B cell (primary cell): ENCODE results near the gene SP140. TPM values are rescaled to one million over a fixed set of nuclear protein-coding genes. Genes with fewer than 3 reads are reported as not detected.

Source experiments
- ATAC-seq: fragments of 200-7000 bp; cut with Tn5 transposase; one replicate; pipeline ENCODE4 v1.10.0; 2021; ENCODE audit warnings: low read depth, mild to moderate bottlenecking, moderate number of reproducible peaks, moderate library complexity
- CTCF ChIA-PET: fragments of 350-600 bp; sonication (Branson Sonifier 250); formaldehyde crosslinking; loops from one replicate; lab custom pipeline; 2021; ENCODE audit warnings: antibody characterized with exemption, inconsistent platforms; lab: Charles Lee
- POLR2A ChIA-PET: fragments of 350-600 bp; sonication (Branson Sonifier 250); formaldehyde crosslinking; loops from one replicate; lab custom pipeline; 2021; ENCODE audit warnings: antibody characterized with exemption; lab: Charles Lee
- DNase-seq: peaks from one replicate; pipeline ENCODE4 v3.0.0; 2013
- H2AFZ ChIP-seq: 2 replicates; pipeline ENCODE4 v1.6.1; 2012; ENCODE audit warnings: mild to moderate bottlenecking, low read depth, low read length; ENCODE audit not compliant: insufficient read depth, poor library complexity, severe bottlenecking
- H3K27ac ChIP-seq, 2 donors: 1 replicate in 1 of 2; 2 replicates in 1 of 2; pipeline ENCODE4 v1.5.1; 2012 to 2013; ENCODE audit warnings: low read length in 2 of 2, mild to moderate bottlenecking in 2 of 2, moderate library complexity in 1 of 2
- H3K27me3 ChIP-seq, 4 experiments: fragments of 200-600 bp in 1 of 4; sonication (generic) in 1 of 4; replicated peaks in 1 of 4; 1 replicate in 2 of 4; 2 replicates in 2 of 4; pipeline versions ENCODE4 v1.6.1 to v1.7.0; 2013 to 2016; ENCODE audit warnings: low read length in 3 of 4, mild to moderate bottlenecking in 2 of 4, mixed read lengths in 1 of 4, moderate library complexity in 1 of 4; ENCODE audit not compliant: insufficient read depth in 4 of 4, control insufficient read depth in 3 of 4; ENCODE audit errors: control extremely low read depth in 1 of 4
- H3K36me3 ChIP-seq, 2 experiments: replicated peaks in 1 of 2; 1 replicate in 1 of 2; 2 replicates in 1 of 2; pipeline versions ENCODE4 v1.6.1 to v1.7.1; 2013; ENCODE audit warnings: low read length in 1 of 2; ENCODE audit not compliant: insufficient read depth in 2 of 2, control insufficient read depth in 1 of 2; ENCODE audit errors: control extremely low read depth in 1 of 2, extremely low read depth in 1 of 2
- H3K4me1 ChIP-seq, 2 donors: fragments of 200-600 bp in 1 of 2; sonication (generic) in 1 of 2; 1 replicate in 1 of 2; 2 replicates in 1 of 2; pipeline versions ENCODE4 v1.5.1 to v1.6.1; 2013 to 2017; ENCODE audit warnings: low read length in 2 of 2; ENCODE audit not compliant: control insufficient read depth in 2 of 2, insufficient read depth in 2 of 2
- H3K4me2 ChIP-seq: replicated peaks from 2 replicates; pipeline ENCODE3; 2012; ENCODE audit warnings: mild to moderate bottlenecking, low read depth, low read length; ENCODE audit not compliant: poor library complexity, severe bottlenecking
- H3K4me3 ChIP-seq, 5 experiments: fragments of 200-600 bp in 1 of 5; sonication (generic) in 1 of 5; 1 replicate in 3 of 5; 2 replicates in 2 of 5; pipeline versions ENCODE4 v1.5.1 to v1.7.0; 2011 to 2016; ENCODE audit warnings: low read length in 4 of 5, mild to moderate bottlenecking in 4 of 5, low read depth in 2 of 5, control low read depth in 1 of 5, moderate library complexity in 1 of 5; ENCODE audit not compliant: insufficient read depth in 1 of 5; ENCODE audit errors: control extremely low read depth in 1 of 5, extremely low read depth in 1 of 5
- H3K79me2 ChIP-seq: fragments of 200-600 bp; sonication (generic); one replicate; pipeline ENCODE4 v1.6.0; 2016; ENCODE audit warnings: low read length; ENCODE audit not compliant: control insufficient read depth, insufficient read depth
- H3K9ac ChIP-seq: fragments of 200-600 bp; sonication (generic); 2 replicates; pipeline ENCODE4 v1.6.1; 2017; ENCODE audit warnings: mild to moderate bottlenecking, low read length, moderate library complexity
- H3K9me3 ChIP-seq, 3 donors: one replicate each; pipeline versions ENCODE4 v1.6.1 to v1.7.1; 2013; ENCODE audit warnings: low read length in 2 of 3; ENCODE audit not compliant: control insufficient read depth in 2 of 3, insufficient read depth in 1 of 3; ENCODE audit errors: control extremely low read depth in 1 of 3
- H4K20me1 ChIP-seq: 2 replicates; pipeline ENCODE4 v1.6.0; 2012; ENCODE audit warnings: mild to moderate bottlenecking, low read length; ENCODE audit not compliant: insufficient read depth, control insufficient read depth, poor library complexity, severe bottlenecking
- H3K27ac Mint-ChIP-seq: one replicate; pipeline ENCODE4 v1.8.0; 2021; ENCODE audit warnings: mixed read lengths
- H3K27me3 Mint-ChIP-seq: one replicate; pipeline ENCODE4 v1.8.0; 2021; ENCODE audit warnings: mixed read lengths
- H3K4me1 Mint-ChIP-seq: one replicate; pipeline ENCODE4 v1.8.0; 2021; ENCODE audit warnings: mixed read lengths
- H3K4me3 Mint-ChIP-seq: one replicate; pipeline ENCODE4 v1.8.0; 2021; ENCODE audit warnings: mixed read lengths
- H3K9me3 Mint-ChIP-seq: one replicate; pipeline ENCODE4 v1.8.0; 2022; ENCODE audit warnings: mixed read lengths; ENCODE audit not compliant: insufficient read depth
- EZH2 ChIP-seq: IDR thresholded peaks from 2 replicates; pipeline ENCODE4 v1.6.1; 2012; ENCODE audit warnings: borderline replicate concordance, low read depth, mild to moderate bottlenecking, moderate library complexity, low read length; ENCODE audit not compliant: insufficient read depth, poor library complexity, severe bottlenecking
- WGBS: methylation state at CpG from one replicate; pipeline ENCODE4 v1.1.5; 2013; ENCODE audit warnings: missing lambda C conversion rate; ENCODE audit not compliant: insufficient coverage; 5-methylcytosine and 5-hydroxymethylcytosine counted together
- intact Hi-C: fragments of 100-400 bp; cut with micrococcal nuclease; formaldehyde crosslinking; loops from one replicate; pipeline ENCODE4 v1.10.0; 2022
- polyA plus RNA-seq: library from polyadenylated mRNA; depleted of rRNA; stranded (reverse); fragments of >200 nt; gene quantifications from 2 replicates; pipeline ENCODE4 v1.2.3, GENCODE V29; 2012
- total RNA-seq, 2 donors: library from RNA; stranded (reverse); fragments of 120-200 nt in 1 of 2; gene quantifications; 1 replicate in 1 of 2; 2 replicates in 1 of 2; pipeline versions ENCODE4 v1.2.3 to v1.2.4, GENCODE V29; 2013 to 2022
- TF ChIP-seq, protein P1 (sequence below): fragments of 200-600 bp; IDR thresholded peaks from one replicate; pipeline ENCODE4 v1.8.0; 2022; ENCODE audit warnings: antibody characterized with exemption, mild to moderate bottlenecking

The SP140 gene
- total and polyA plus RNA-seq, 2 donors (not counting 1 experiment from before 2014, with no cell fraction given), result 78.7 to 411 TPM

DNA sequence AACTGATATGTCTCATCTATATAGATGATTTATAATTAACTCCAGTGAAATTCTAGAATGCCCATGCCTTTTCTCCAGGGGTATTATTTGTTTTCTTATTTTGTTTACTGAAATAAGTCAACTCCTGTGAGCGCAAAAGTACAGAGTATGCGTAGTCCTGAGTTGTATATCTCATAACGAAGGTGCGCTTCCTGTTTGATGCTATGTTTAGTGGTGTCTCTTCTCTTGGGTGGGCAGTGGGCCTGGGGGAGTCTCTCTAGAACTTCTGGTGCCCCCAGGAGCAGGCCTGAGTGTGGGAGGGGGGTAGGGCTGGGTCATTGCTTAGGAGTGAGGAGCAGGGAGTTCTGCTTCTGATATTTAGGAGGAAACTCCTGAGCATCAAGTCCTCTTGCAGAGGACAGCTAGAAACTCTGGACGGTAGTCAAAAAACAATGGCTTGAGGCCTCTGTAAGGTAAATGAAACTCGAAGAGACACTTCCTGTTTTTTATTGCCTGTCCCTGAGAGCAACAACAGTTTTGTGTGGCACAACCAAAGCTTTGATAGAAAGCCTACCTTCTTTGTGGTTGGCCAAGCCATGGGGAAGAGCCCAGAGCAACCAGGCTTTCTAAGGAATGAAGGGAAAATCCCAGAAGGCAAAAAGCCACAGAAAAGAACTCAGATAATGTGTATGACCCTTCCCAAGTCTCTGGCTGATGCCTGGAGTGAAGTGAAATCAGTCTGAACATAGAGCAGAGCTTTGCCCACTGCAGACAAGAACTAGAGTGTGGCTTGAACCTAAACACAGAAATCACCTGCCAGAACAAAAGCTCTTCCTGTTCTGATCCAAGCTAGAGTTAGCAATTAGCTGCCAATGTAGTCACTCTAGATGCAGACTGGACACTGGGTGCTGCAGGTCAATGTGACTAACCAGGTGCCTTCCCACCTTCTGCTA is 92.9 kb downstream of the SP140 start:
- peak overlapping the region; percentile 79 to 86 for H3K27ac ChIP-seq
- Mint-ChIP-seq H3K4me1 (peaks cover 71% of the 10 kb centered on the region), H3K9me3 (no peaks in the 10 kb centered on the region), H3K27me3 (no peaks in the 10 kb centered on the region), H3K27ac (peak overlapping the region; percentile 92), H3K4me3 (peak overlapping the region; percentile 69)
- no peaks in the 10 kb centered on the region for H3K27me3 ChIP-seq
- 34% methylated on average over 6 of the region's 6 CpGs for WGBS
- ATAC-seq (peak; percentile 49), DNase-seq (peak; percentile 72)
- no peaks in the 10 kb centered on the region for H4K20me1 ChIP-seq
- intact Hi-C loops, result loop anchor here (1.0 to 5.0 kb wide), 4 partner anchors 9 to 294 kb away; partner anchors contain the start of gene SP140L
- H3K4me1 ChIP-seq, result peaks cover 41 to 61% of the 10 kb centered on the region in 2 donors
- H2AFZ ChIP-seq, result peak overlapping the region; percentile 47
- H3K79me2 ChIP-seq, result peaks cover 11% of the 10 kb centered on the region
- CTCF ChIA-PET, result interaction anchor here (0.6 to 3.7 kb wide), 7 partner anchors 9 to 479 kb away, joined by 3 to 17 read pairs (median 3); partner anchors contain the start of gene SP140L
- H3K4me3 ChIP-seq, result peak overlapping the region in 4 of 5 experiments; percentile 3 to 47 (median 21)
- H3K4me2 ChIP-seq, result peak overlapping the region; percentile 76
- POLR2A ChIA-PET, result interaction anchor here (0.6 to 2.2 kb wide), 6 partner anchors 9 to 284 kb away, joined by 3 to 9 read pairs (median 3); partner anchors contain the start of genes SP110 and SP140L
- peak overlapping the region; percentile 50 for H3K9ac ChIP-seq
- H3K9me3 ChIP-seq, result peaks cover 0 to 12% (median 0%) of the 10 kb centered on the region in 3 donors
- TF ChIP-seq, protein P1, sequence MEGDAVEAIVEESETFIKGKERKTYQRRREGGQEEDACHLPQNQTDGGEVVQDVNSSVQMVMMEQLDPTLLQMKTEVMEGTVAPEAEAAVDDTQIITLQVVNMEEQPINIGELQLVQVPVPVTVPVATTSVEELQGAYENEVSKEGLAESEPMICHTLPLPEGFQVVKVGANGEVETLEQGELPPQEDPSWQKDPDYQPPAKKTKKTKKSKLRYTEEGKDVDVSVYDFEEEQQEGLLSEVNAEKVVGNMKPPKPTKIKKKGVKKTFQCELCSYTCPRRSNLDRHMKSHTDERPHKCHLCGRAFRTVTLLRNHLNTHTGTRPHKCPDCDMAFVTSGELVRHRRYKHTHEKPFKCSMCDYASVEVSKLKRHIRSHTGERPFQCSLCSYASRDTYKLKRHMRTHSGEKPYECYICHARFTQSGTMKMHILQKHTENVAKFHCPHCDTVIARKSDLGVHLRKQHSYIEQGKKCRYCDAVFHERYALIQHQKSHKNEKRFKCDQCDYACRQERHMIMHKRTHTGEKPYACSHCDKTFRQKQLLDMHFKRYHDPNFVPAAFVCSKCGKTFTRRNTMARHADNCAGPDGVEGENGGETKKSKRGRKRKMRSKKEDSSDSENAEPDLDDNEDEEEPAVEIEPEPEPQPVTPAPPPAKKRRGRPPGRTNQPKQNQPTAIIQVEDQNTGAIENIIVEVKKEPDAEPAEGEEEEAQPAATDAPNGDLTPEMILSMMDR, result no peak
- TF ChIP-seq EZH2, result no peak
- H3K36me3 ChIP-seq, result peaks cover 0 to 33% of the 10 kb centered on the region in 2 experiments
